Chondrocyte (in vitro differentiated cells): Measurements from ENCODE around the gene TXNL4A. TPM values are rescaled to one million over a fixed set of nuclear protein-coding genes. Genes with fewer than 3 reads are reported as not detected.

Experiments used
- DNase-seq: peaks from one replicate; pipeline ENCODE4 v3.0.0; 2021; ENCODE audit warnings: mixed read lengths, low spot score
- H3K27ac Mint-ChIP-seq: one replicate; pipeline ENCODE4 v1.8.0; 2021; ENCODE audit warnings: mild to moderate bottlenecking, moderate library complexity, mixed read lengths; ENCODE audit not compliant: unreplicated experiment
- H3K27me3 Mint-ChIP-seq: 2 replicates; pipeline ENCODE4 v1.8.0; 2021; ENCODE audit warnings: low read depth, mixed read lengths
- H3K36me3 Mint-ChIP-seq: 2 replicates; pipeline ENCODE4 v1.8.0; 2021; ENCODE audit warnings: low read depth, mixed read lengths
- H3K4me1 Mint-ChIP-seq: 2 replicates; pipeline ENCODE4 v1.8.0; 2021; ENCODE audit warnings: low read depth, mild to moderate bottlenecking, mixed read lengths
- H3K4me3 Mint-ChIP-seq: one replicate; pipeline ENCODE4 v1.8.0; 2021; ENCODE audit warnings: mild to moderate bottlenecking, moderate library complexity, mixed read lengths; ENCODE audit not compliant: unreplicated experiment
- H3K9me3 Mint-ChIP-seq: 2 replicates; pipeline ENCODE4 v1.8.0; 2021; ENCODE audit warnings: low read depth, mixed read lengths
- CTCF ChIP-seq: fragments of 200-600 bp; sonication (generic); IDR thresholded peaks from 2 replicates; pipeline ENCODE4 v1.5.0; 2021; ENCODE audit warnings: antibody characterized with exemption, mild to moderate bottlenecking, moderate library complexity
- total RNA-seq: library from RNA; stranded (reverse); gene quantifications from 3 replicates; pipeline ENCODE4 v1.2.1, GENCODE V29; 2021

TXNL4A gene
- total RNA-seq, 1 donor from 2014 or later = 143 TPM

GRCh38 chr18:79936641-79937040 is 51.7 kb downstream of the TXNL4A start:
- peaks cover 37% of the 10 kb centered on the region for H3K36me3 Mint-ChIP-seq
- H3K4me1 Mint-ChIP-seq = peaks cover 27% of the 10 kb centered on the region
- H3K9me3 Mint-ChIP-seq = peaks cover 19% of the 10 kb centered on the region
- no peaks in the 10 kb centered on the region for H3K27me3 Mint-ChIP-seq
- no peak for TF ChIP-seq CTCF
- DNase-seq = peak; percentile 58
- no peak overlapping the region for H3K4me3 Mint-ChIP-seq
- no peak overlapping the region for H3K27ac Mint-ChIP-seq

GRCh38 chr18:79935925-79936324 is 52.4 kb downstream of the TXNL4A start:
- Mint-ChIP-seq H3K4me1 (peaks cover 27% of the 10 kb centered on the region), H3K36me3 (peaks cover 42% of the 10 kb centered on the region), H3K4me3 (no peak overlapping the region), H3K9me3 (peaks cover 25% of the 10 kb centered on the region), H3K27ac (no peak overlapping the region), H3K27me3 (no peaks in the 10 kb centered on the region)
- TF ChIP-seq CTCF = no peak
- peak; percentile 57 for DNase-seq

- no peak for TF ChIP-seq CTCF
- H3K36me3 Mint-ChIP-seq = peaks cover 42% of the 10 kb centered on the region
- no peaks in the 10 kb centered on the region for H3K27me3 Mint-ChIP-seq
- no peak overlapping the region for H3K4me3 Mint-ChIP-seq
- DNase-seq = peak; percentile 63
- H3K9me3 Mint-ChIP-seq = peaks cover 25% of the 10 kb centered on the region
- H3K4me1 Mint-ChIP-seq = peaks cover 27% of the 10 kb centered on the region
- H3K27ac Mint-ChIP-seq = no peak overlapping the region
Measured at GRCh38 chr18:79935499-79935898, 52.9 kb downstream of the TXNL4A start.

- Mint-ChIP-seq H3K27me3 (no peaks in the 10 kb centered on the region), H3K27ac (no peak overlapping the region), H3K9me3 (peaks cover 26% of the 10 kb centered on the region), H3K4me3 (no peak overlapping the region), H3K36me3 (peaks cover 44% of the 10 kb centered on the region), H3K4me1 (peaks cover 27% of the 10 kb centered on the region)
- no peak for TF ChIP-seq CTCF
- DNase-seq = peak; percentile 38
Measured at GRCh38 chr18:79935098-79935480, 53.3 kb downstream of the TXNL4A start.

GRCh38 chr18:79934311-79935097 is 53.9 kb downstream of the TXNL4A start:
- Mint-ChIP-seq H3K9me3 (peaks cover 32% of the 10 kb centered on the region), H3K36me3 (peaks cover 46% of the 10 kb centered on the region), H3K27ac (no peak overlapping the region), H3K4me1 (peaks cover 23% of the 10 kb centered on the region), H3K27me3 (no peaks in the 10 kb centered on the region), H3K4me3 (no peak overlapping the region)
- DNase-seq = peak; percentile 51
- no peak for TF ChIP-seq CTCF
